ENCODE measurements around the gene PCNX2. TPM values are rescaled to one million over a fixed set of nuclear protein-coding genes. Genes with fewer than 3 reads are reported as not detected.

PCNX2 gene
- total RNA-seq, 1 donor from 2014 or later, result 33.6 TPM

GRCh38 chr1:233015965-233016364 is 279.6 kb downstream of the PCNX2 start:
- TF ChIP-seq, protein P1, sequence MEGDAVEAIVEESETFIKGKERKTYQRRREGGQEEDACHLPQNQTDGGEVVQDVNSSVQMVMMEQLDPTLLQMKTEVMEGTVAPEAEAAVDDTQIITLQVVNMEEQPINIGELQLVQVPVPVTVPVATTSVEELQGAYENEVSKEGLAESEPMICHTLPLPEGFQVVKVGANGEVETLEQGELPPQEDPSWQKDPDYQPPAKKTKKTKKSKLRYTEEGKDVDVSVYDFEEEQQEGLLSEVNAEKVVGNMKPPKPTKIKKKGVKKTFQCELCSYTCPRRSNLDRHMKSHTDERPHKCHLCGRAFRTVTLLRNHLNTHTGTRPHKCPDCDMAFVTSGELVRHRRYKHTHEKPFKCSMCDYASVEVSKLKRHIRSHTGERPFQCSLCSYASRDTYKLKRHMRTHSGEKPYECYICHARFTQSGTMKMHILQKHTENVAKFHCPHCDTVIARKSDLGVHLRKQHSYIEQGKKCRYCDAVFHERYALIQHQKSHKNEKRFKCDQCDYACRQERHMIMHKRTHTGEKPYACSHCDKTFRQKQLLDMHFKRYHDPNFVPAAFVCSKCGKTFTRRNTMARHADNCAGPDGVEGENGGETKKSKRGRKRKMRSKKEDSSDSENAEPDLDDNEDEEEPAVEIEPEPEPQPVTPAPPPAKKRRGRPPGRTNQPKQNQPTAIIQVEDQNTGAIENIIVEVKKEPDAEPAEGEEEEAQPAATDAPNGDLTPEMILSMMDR (IDR thresholded peaks at IDR 0.05; ENCODE audit: unreplicated experiment), result no peak
- H3K9me3 Mint-ChIP-seq (ENCODE audit: low read depth), result no peaks in the 10 kb centered on the region
- peaks cover 28% of the 10 kb centered on the region for H3K4me1 Mint-ChIP-seq (ENCODE audit: low read depth)
- no peak overlapping the region for H3K27ac Mint-ChIP-seq
- peaks cover 19% of the 10 kb centered on the region for H3K36me3 Mint-ChIP-seq (ENCODE audit: insufficient read depth)
- no peak for DNase-seq (ENCODE audit: low spot score, unreplicated experiment)
- no peak overlapping the region for H3K4me3 Mint-ChIP-seq (ENCODE audit: low read depth)
- H3K27me3 Mint-ChIP-seq, result no peaks in the 10 kb centered on the region

GRCh38 chr1:233012021-233012420 is 283.5 kb downstream of the PCNX2 start:
- Mint-ChIP-seq H3K9me3 (ENCODE audit: low read depth) (no peaks in the 10 kb centered on the region), H3K27ac (no peak overlapping the region), H3K27me3 (no peaks in the 10 kb centered on the region), H3K36me3 (ENCODE audit: insufficient read depth) (peaks cover 17% of the 10 kb centered on the region), H3K4me3 (ENCODE audit: low read depth) (no peak overlapping the region), H3K4me1 (ENCODE audit: low read depth) (peaks cover 10% of the 10 kb centered on the region)
- no peak for DNase-seq (ENCODE audit: low spot score, unreplicated experiment)
- TF ChIP-seq, protein P1 (IDR thresholded peaks at IDR 0.05; ENCODE audit: unreplicated experiment), result no peak

DNA sequence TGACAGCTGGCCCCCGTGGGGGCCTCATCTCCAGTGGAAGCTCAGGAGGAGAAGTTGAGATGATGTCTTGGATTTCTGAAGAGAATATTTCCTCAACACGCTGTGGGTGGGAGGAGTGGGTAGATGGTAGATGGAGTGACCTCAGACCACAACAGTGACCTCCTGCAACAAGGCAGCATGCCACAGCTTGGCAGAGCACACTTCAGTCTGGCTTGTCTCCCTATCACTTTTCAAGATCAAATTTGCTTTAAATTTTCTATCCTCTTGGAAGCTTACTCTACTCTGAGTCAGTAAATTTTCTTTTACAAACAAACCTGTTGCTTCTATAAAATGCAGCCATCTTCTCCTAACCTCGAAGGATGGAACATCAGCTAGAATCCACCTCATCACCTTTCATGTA is 285.4 kb downstream of the PCNX2 start:
- peaks cover 18% of the 10 kb centered on the region for H3K36me3 Mint-ChIP-seq (ENCODE audit: insufficient read depth)
- H3K4me3 Mint-ChIP-seq (ENCODE audit: low read depth), result no peak overlapping the region
- no peaks in the 10 kb centered on the region for H3K27me3 Mint-ChIP-seq
- no peak overlapping the region for H3K27ac Mint-ChIP-seq
- no peaks in the 10 kb centered on the region for H3K9me3 Mint-ChIP-seq (ENCODE audit: low read depth)
- DNase-seq (ENCODE audit: low spot score, unreplicated experiment), result no peak
- TF ChIP-seq, protein P1 (IDR thresholded peaks at IDR 0.05; ENCODE audit: unreplicated experiment), result no peak
- H3K4me1 Mint-ChIP-seq (ENCODE audit: low read depth), result peaks cover 14% of the 10 kb centered on the region

DNA sequence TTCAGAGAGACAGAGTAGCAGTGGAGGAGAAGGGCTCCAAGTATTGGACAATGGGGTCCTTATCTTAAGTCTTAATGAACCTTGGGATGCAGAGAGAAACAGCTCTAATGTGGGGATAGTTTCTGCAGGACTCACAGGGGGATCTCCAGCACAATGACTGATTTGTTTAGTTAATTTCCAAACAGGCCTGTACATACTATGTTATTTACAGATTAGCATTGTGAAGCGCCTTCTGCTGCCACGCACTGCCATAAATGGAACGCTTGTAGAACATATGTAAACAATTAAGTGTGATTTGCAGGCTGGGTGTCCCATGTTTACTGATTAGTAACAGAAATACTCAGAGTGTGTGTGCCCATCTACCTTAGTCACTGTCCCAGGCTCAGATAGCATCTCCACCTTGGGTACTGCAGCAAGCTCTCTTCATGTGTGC is 289.0 kb downstream of the PCNX2 start:
- Mint-ChIP-seq H3K9me3 (ENCODE audit: low read depth) (no peaks in the 10 kb centered on the region), H3K36me3 (ENCODE audit: insufficient read depth) (peaks cover 10% of the 10 kb centered on the region), H3K27me3 (no peaks in the 10 kb centered on the region), H3K4me1 (ENCODE audit: low read depth) (peaks cover 17% of the 10 kb centered on the region), H3K27ac (no peak overlapping the region), H3K4me3 (ENCODE audit: low read depth) (no peak overlapping the region)
- TF ChIP-seq, protein P1 (IDR thresholded peaks at IDR 0.05; ENCODE audit: unreplicated experiment), result no peak
- no peak for DNase-seq (ENCODE audit: low spot score, unreplicated experiment)

GRCh38 chr1:233006108-233006507 is 289.4 kb downstream of the PCNX2 start:
- H3K27ac Mint-ChIP-seq, result peak overlapping the region; percentile 63

More at GRCh38 chr1:233006108-233006507, 289.4 kb downstream of the PCNX2 start:
- Mint-ChIP-seq H3K36me3 (ENCODE audit: insufficient read depth) (peaks cover 10% of the 10 kb centered on the region), H3K4me1 (ENCODE audit: low read depth) (peaks cover 17% of the 10 kb centered on the region), H3K9me3 (ENCODE audit: low read depth) (no peaks in the 10 kb centered on the region), H3K27me3 (no peaks in the 10 kb centered on the region), H3K4me3 (ENCODE audit: low read depth) (no peak overlapping the region)
- no peak for DNase-seq (ENCODE audit: low spot score, unreplicated experiment)
- TF ChIP-seq, protein P1 (IDR thresholded peaks at IDR 0.05; ENCODE audit: unreplicated experiment), result no peak

All from progenitor cell of endocrine pancreas (in vitro differentiated cells).